GM19238 (cell line): ENCODE measurements around the gene PEX6.
"Not testable (repeated sequence)": the region's sequence is repeated elsewhere in the genome, so short reads cannot be mapped to it uniquely, and the experiment has no call there.

ENCODE experiments used
- DNase-seq: peaks from one replicate; pipeline ENCODE4 v3.0.0; 2011; ENCODE audit warnings: low spot score; ENCODE audit not compliant: insufficient read length

PEX6 gene

GRCh38 chr6:42978839-42979522 lies at the start of gene PEX6:
PEX6 (minus strand) TSS chr6:42979181; CDS start chr6:42979150, 31 bp downstream.
- DNase-seq = peak; percentile 96

GRCh38 chr6:43026365-43026764 lies 47.4 kb upstream of the PEX6 start:
- no peak for DNase-seq

- DNase-seq = no peak
These were observed 45.5 kb upstream of the PEX6 start for GRCh38 chr6:43024436-43024835.

- peak; percentile 88 for DNase-seq
These were observed 42.5 kb upstream of the PEX6 start, which contains the start of gene RRP36 for GRCh38 chr6:43021270-43022047. RRP36 (plus strand) TSS chr6:43021623; CDS start chr6:43021655, 32 bp downstream.

- no peak for DNase-seq
These were observed 41.9 kb upstream of the PEX6 start for GRCh38 chr6:43020847-43021246.

GRCh38 chr6:43020052-43020705 lies 41.2 kb upstream of the PEX6 start:
- no peak for DNase-seq

GRCh38 chr6:43019152-43019551 lies 40.2 kb upstream of the PEX6 start:
- no peak for DNase-seq

GRCh38 chr6:43016943-43017334 lies 38.0 kb upstream of the PEX6 start:
- DNase-seq = no peak

GRCh38 chr6:43016176-43016942 lies 37.4 kb upstream of the PEX6 start:
- no peak for DNase-seq

- no peak for DNase-seq
These were observed 35.5 kb upstream of the PEX6 start for GRCh38 chr6:43014434-43014909.

GRCh38 chr6:43013843-43014433 lies 35.0 kb upstream of the PEX6 start, which contains the start of the genes KLHDC3 and MEA1:
KLHDC3 (plus strand) TSS chr6:43014249; CDS start chr6:43017193, 2,944 bp downstream.
MEA1 (minus strand) TSS chr6:43013946; CDS start chr6:43013813, 133 bp downstream.
- peak; percentile 95 for DNase-seq

GRCh38 chr6:43013097-43013842 lies 34.3 kb upstream of the PEX6 start:
- DNase-seq = no peak

GRCh38 chr6:43012364-43012763 lies 33.4 kb upstream of the PEX6 start:
- DNase-seq = no peak

- DNase-seq = no peak
These were observed 32.2 kb upstream of the PEX6 start for GRCh38 chr6:43011207-43011606.

- no peak for DNase-seq
These were observed 30.1 kb upstream of the PEX6 start for GRCh38 chr6:43009124-43009523.

- DNase-seq = no peak
These were observed 28.1 kb upstream of the PEX6 start for GRCh38 chr6:43007126-43007525.

- no peak for DNase-seq
These were observed 27.3 kb upstream of the PEX6 start for GRCh38 chr6:43006251-43006650.

- DNase-seq = no peak
These were observed 26.9 kb upstream of the PEX6 start for GRCh38 chr6:43005844-43006243.

GRCh38 chr6:43001843-43002242 lies 22.9 kb upstream of the PEX6 start:
- no peak for DNase-seq

GRCh38 chr6:42998205-42998604 lies 19.2 kb upstream of the PEX6 start:
- not testable (repeated sequence) for DNase-seq
